ENCODE measurements around the gene TBC1D20. TPM values are rescaled to one million over a fixed set of nuclear protein-coding genes. Genes with fewer than 3 reads are reported as not detected.

TBC1D20 gene
- total RNA-seq, 1 experiment from 2014 or later = 32.8 TPM

DNA sequence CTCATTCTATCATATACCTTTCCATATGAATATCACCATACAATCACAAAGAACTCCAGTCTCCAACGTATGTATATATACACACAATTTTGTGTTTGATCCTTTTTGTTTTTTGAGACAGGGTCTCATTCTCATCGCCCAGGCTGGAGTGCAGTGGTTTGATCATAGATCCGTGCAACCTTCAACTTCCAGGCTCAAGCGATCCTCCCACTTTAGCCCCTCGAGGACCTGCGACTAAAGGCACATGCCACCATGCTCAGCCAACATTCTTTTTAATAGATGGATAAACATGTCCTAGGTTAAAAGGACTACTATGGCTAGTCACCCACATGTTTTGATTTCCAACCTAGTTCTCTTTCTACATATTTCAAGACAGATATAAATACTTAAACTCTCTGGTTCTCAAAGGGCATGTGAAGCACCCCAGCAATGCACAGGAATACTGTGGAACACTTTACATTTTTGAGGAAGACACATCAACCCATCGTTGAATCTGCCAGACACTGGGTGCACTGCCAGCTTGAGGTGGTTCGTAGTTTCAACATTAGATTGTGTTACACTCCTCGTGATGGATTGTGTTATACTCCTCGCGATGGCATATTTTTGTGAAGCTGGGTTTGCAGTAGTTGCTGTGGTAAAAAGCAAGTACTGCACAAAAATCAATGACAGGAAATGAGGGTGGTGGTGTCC, 40.9 kb upstream of the TBC1D20 start:
- ChIA-PET CTCF (interaction anchor here (1.1 kb wide), 1 partner anchor 143 kb away, joined by 3 read pairs; no protein-coding TSS in a partner anchor), POLR2A (ENCODE audit: unreplicated experiment) (no interaction called here)
- no peak overlapping the region for H3K27ac ChIP-seq
- peaks cover 20% of the 10 kb centered on the region; the same call in 1 of the 2 replicates for H3K79me2 ChIP-seq (ENCODE audit: low read depth)
- no peak for DNase-seq
- TF ChIP-seq, protein P1, sequence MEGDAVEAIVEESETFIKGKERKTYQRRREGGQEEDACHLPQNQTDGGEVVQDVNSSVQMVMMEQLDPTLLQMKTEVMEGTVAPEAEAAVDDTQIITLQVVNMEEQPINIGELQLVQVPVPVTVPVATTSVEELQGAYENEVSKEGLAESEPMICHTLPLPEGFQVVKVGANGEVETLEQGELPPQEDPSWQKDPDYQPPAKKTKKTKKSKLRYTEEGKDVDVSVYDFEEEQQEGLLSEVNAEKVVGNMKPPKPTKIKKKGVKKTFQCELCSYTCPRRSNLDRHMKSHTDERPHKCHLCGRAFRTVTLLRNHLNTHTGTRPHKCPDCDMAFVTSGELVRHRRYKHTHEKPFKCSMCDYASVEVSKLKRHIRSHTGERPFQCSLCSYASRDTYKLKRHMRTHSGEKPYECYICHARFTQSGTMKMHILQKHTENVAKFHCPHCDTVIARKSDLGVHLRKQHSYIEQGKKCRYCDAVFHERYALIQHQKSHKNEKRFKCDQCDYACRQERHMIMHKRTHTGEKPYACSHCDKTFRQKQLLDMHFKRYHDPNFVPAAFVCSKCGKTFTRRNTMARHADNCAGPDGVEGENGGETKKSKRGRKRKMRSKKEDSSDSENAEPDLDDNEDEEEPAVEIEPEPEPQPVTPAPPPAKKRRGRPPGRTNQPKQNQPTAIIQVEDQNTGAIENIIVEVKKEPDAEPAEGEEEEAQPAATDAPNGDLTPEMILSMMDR (conservative IDR thresholded peaks at IDR 0.05) = no peak
- no peak for TF ChIP-seq EZH2 (IDR thresholded peaks at IDR 0.05; ENCODE audit: low read depth)
- no peaks in the 10 kb centered on the region for H3K9me3 ChIP-seq (ENCODE audit: insufficient read depth, low read depth)
- no peak overlapping the region for H3K4me3 ChIP-seq
- no peaks in the 10 kb centered on the region for H3K27me3 ChIP-seq (ENCODE audit: insufficient read depth, low read depth)
- intact Hi-C loops (cut with micrococcal nuclease; ENCODE audit: unreplicated experiment) = no loop called here
- H3F3A ChIP-seq (ENCODE audit: insufficient read depth, low read depth) = peaks cover 17% of the 10 kb centered on the region; the same call in 1 of the 2 replicates
- no peaks in the 10 kb centered on the region for H3K4me1 ChIP-seq (replicated peaks; ENCODE audit: insufficient read depth)
- H3K9me2 ChIP-seq (ENCODE audit: insufficient read depth) = no peaks in the 10 kb centered on the region
- BruUV-seq (replicated peaks) = no TSS peak
- H2AFZ ChIP-seq = no peak overlapping the region
- H3K36me3 ChIP-seq (ENCODE audit: low read depth) = peaks cover 72% of the 10 kb centered on the region
- peaks cover 33% of the 10 kb centered on the region for H4K20me1 ChIP-seq (ENCODE audit: insufficient read depth)
- H3K4me2 ChIP-seq = no peak overlapping the region

- BruUV-seq (replicated peaks) = no TSS peak
- H3F3A ChIP-seq (ENCODE audit: insufficient read depth, low read depth) = peaks cover 35% of the 10 kb centered on the region
- peaks cover 76% of the 10 kb centered on the region for H3K36me3 ChIP-seq (ENCODE audit: low read depth)
- peaks cover 20% of the 10 kb centered on the region for H3K4me1 ChIP-seq (replicated peaks; ENCODE audit: insufficient read depth)
- no peaks in the 10 kb centered on the region for H3K9me2 ChIP-seq (ENCODE audit: insufficient read depth)
- H4K20me1 ChIP-seq (ENCODE audit: insufficient read depth) = peaks cover 15% of the 10 kb centered on the region
- no peak overlapping the region for H3K4me2 ChIP-seq
- no peak overlapping the region for H3K4me3 ChIP-seq
- TF ChIP-seq, protein P1 (conservative IDR thresholded peaks at IDR 0.05) = no peak
- no peak for TF ChIP-seq EZH2 (IDR thresholded peaks at IDR 0.05; ENCODE audit: low read depth)
- no peak for DNase-seq
- CTCF ChIA-PET = no interaction called here
- intact Hi-C loops (cut with micrococcal nuclease; ENCODE audit: unreplicated experiment) = no loop called here
- 0 out of 2 replicates have a peak overlapping the region, but pooled peaks have one; percentile 80 for H3K27ac ChIP-seq
- no peak overlapping the region for H2AFZ ChIP-seq
- no peaks in the 10 kb centered on the region for H3K79me2 ChIP-seq (ENCODE audit: low read depth)
- POLR2A ChIA-PET (ENCODE audit: unreplicated experiment) = no interaction called here
- no peaks in the 10 kb centered on the region for H3K9me3 ChIP-seq (ENCODE audit: insufficient read depth, low read depth)
- H3K27me3 ChIP-seq (ENCODE audit: insufficient read depth, low read depth) = no peaks in the 10 kb centered on the region
Measured at GRCh38 chr20:497979-498378, 35.6 kb upstream of the TBC1D20 start.

GRCh38 chr20:496126-496696, 33.9 kb upstream of the TBC1D20 start:
- H3K4me3 ChIP-seq = no peak overlapping the region
- no peaks in the 10 kb centered on the region for H3K9me3 ChIP-seq (ENCODE audit: insufficient read depth, low read depth)
- peaks cover 43% of the 10 kb centered on the region for H3F3A ChIP-seq (ENCODE audit: insufficient read depth, low read depth)
- peaks cover 70% of the 10 kb centered on the region for H3K36me3 ChIP-seq (ENCODE audit: low read depth)
- ChIA-PET CTCF (no interaction called here), POLR2A (ENCODE audit: unreplicated experiment) (no interaction called here)
- peak in 1 of 2 experiments; percentile 79 for DNase-seq
- TF ChIP-seq EZH2 (IDR thresholded peaks at IDR 0.05; ENCODE audit: low read depth) = no peak
- TF ChIP-seq, protein P1 (conservative IDR thresholded peaks at IDR 0.05) = no peak
- BruUV-seq (replicated peaks) = no TSS peak
- H4K20me1 ChIP-seq (ENCODE audit: insufficient read depth) = peaks cover 24% of the 10 kb centered on the region
- no peaks in the 10 kb centered on the region for H3K79me2 ChIP-seq (ENCODE audit: low read depth)
- H3K4me1 ChIP-seq (replicated peaks; ENCODE audit: insufficient read depth) = peaks cover 20% of the 10 kb centered on the region
- H3K27ac ChIP-seq = peak overlapping the region; percentile 80
- 0 out of 2 replicates have a peak overlapping the region, but pooled peaks have one; percentile 38 for H3K4me2 ChIP-seq
- intact Hi-C loops (cut with micrococcal nuclease; ENCODE audit: unreplicated experiment) = no loop called here
- no peaks in the 10 kb centered on the region for H3K27me3 ChIP-seq (ENCODE audit: insufficient read depth, low read depth)
- H3K9me2 ChIP-seq (ENCODE audit: insufficient read depth) = no peaks in the 10 kb centered on the region
- H2AFZ ChIP-seq = no peak overlapping the region
